DND-41 (cell line): ENCODE data around the gene PLEKHG3.

Experiments used
- CTCF ChIP-seq: IDR thresholded peaks from 2 replicates; pipeline ENCODE4 v1.5.1; 2012; ENCODE audit warnings: borderline replicate concordance, low read length, moderate library complexity, mild to moderate bottlenecking; ENCODE audit not compliant: poor library complexity, severe bottlenecking; ENCODE audit errors: extremely low read depth
- EZH2 ChIP-seq: IDR thresholded peaks from 3 replicates; pipeline ENCODE4 v1.6.1; 2012; ENCODE audit warnings: borderline replicate concordance, low read depth, mild to moderate bottlenecking, moderate library complexity, low read length, inconsistent platforms; ENCODE audit not compliant: severe bottlenecking

GRCh38 chr14:64692189-64692985 lies 11.8 kb upstream of the PLEKHG3 start:
- no peak for TF ChIP-seq EZH2
- TF ChIP-seq CTCF = no peak
